ENCODE data around the gene MAP2K5. TPM values are rescaled to one million over a fixed set of nuclear protein-coding genes. Genes with fewer than 3 reads are reported as not detected.

Gene MAP2K5
- total and polyA plus RNA-seq, 4 donors = 3.8 to 6.4 (median 5.6) TPM

- no peaks in the 10 kb centered on the region for H3K9me3 ChIP-seq (ENCODE audit: control insufficient read depth in 4 of 4, low read length in 3 of 4)
- H3K36me3 ChIP-seq (ENCODE audit: control insufficient read depth in 4 of 4, insufficient read depth in 3 of 4, low read depth in 1 of 4, low read length in 3 of 4) = peaks cover 0 to 3% (median 0%) of the 10 kb centered on the region in 4 donors
- no peaks in the 10 kb centered on the region for H3K27me3 ChIP-seq (ENCODE audit: control insufficient read depth in 4 of 4, insufficient read depth in 4 of 4, low read length in 3 of 4)
- TF ChIP-seq JUND (IDR thresholded peaks at IDR 0.05) (no peak), HNF4G (IDR thresholded peaks at IDR 0.05) (no peak)
- WGBS = 89% methylated on average over 4 of the region's 4 CpGs
- peaks cover 0 to 3% (median 0%) of the 10 kb centered on the region in 4 donors for H3K4me1 ChIP-seq (ENCODE audit: control insufficient read depth in 4 of 4, insufficient read depth in 4 of 4, low read length in 3 of 4)
- H3K27ac ChIP-seq (ENCODE audit: low read depth in 1 of 2, low read length in 2 of 2) = no peak overlapping the region
- no peak for DNase-seq (ENCODE audit: low spot score)
- H3K4me3 ChIP-seq (ENCODE audit: low read depth in 1 of 3, low read length in 3 of 3) = no peak overlapping the region
- no peak overlapping the region for H3K9ac ChIP-seq (ENCODE audit: low read depth in 1 of 2, low read length in 2 of 2)
Observed at GRCh38 chr15:67750371-67750770, 207.9 kb downstream of the MAP2K5 start.

GRCh38 chr15:67753891-67754290, 211.4 kb downstream of the MAP2K5 start:
- 89% methylated on average over 3 of the region's 3 CpGs for WGBS
- DNase-seq (ENCODE audit: low spot score) = no peak
- TF ChIP-seq GABPA (IDR thresholded peaks at IDR 0.05 in 1 of 2, conservative IDR thresholded peaks at IDR 0.05 in 1 of 2) (no peak), HNF4A (conservative IDR thresholded peaks at IDR 0.05) (no peak), JUND (IDR thresholded peaks at IDR 0.05) (no peak), FOXA2 (IDR thresholded peaks at IDR 0.05) (no peak), FOXA1 (IDR thresholded peaks at IDR 0.05) (no peak), RXRA (IDR thresholded peaks at IDR 0.05) (no peak), TAF1 (conservative IDR thresholded peaks at IDR 0.05) (no peak), ZBTB33 (IDR thresholded peaks at IDR 0.05) (no peak), ATF3 (IDR thresholded peaks at IDR 0.05) (no peak), REST (IDR thresholded peaks at IDR 0.05) (no peak), YY1 (IDR thresholded peaks at IDR 0.05) (no peak)

GRCh38 chr15:67755264-67755663, 212.8 kb downstream of the MAP2K5 start:
- no peaks in the 10 kb centered on the region for H3K9me3 ChIP-seq (ENCODE audit: control insufficient read depth in 4 of 4, low read length in 3 of 4)
- no peak overlapping the region for H3K27ac ChIP-seq (ENCODE audit: low read depth in 1 of 2, low read length in 2 of 2)
- no peak overlapping the region for H3K4me3 ChIP-seq (ENCODE audit: low read depth in 1 of 3, low read length in 3 of 3)
- no peak for DNase-seq (ENCODE audit: low spot score)
- no peaks in the 10 kb centered on the region for H3K27me3 ChIP-seq (ENCODE audit: control insufficient read depth in 4 of 4, insufficient read depth in 4 of 4, low read length in 3 of 4)
- H3K9ac ChIP-seq (ENCODE audit: low read depth in 1 of 2, low read length in 2 of 2) = no peak overlapping the region
- no peaks in the 10 kb centered on the region for H3K4me1 ChIP-seq (ENCODE audit: control insufficient read depth in 4 of 4, insufficient read depth in 4 of 4, low read length in 3 of 4)
- WGBS = 86% methylated on average over 1 of the region's 1 CpG
- H3K36me3 ChIP-seq (ENCODE audit: control insufficient read depth in 4 of 4, insufficient read depth in 3 of 4, low read depth in 1 of 4, low read length in 3 of 4) = peaks cover 0 to 2% (median 0%) of the 10 kb centered on the region in 4 donors
- no peak for TF ChIP-seq MAX (IDR thresholded peaks at IDR 0.05)
- no peak for TF ChIP-seq TAF1 (conservative IDR thresholded peaks at IDR 0.05)
- TF ChIP-seq GABPA (IDR thresholded peaks at IDR 0.05 in 1 of 2, conservative IDR thresholded peaks at IDR 0.05 in 1 of 2) = no peak
- TF ChIP-seq YY1 (IDR thresholded peaks at IDR 0.05) = no peak
- no peak for TF ChIP-seq ZBTB33 (IDR thresholded peaks at IDR 0.05)
- TF ChIP-seq FOXA2 (IDR thresholded peaks at IDR 0.05) = no peak
- no peak for TF ChIP-seq REST (IDR thresholded peaks at IDR 0.05)
- TF ChIP-seq NR2F2 (IDR thresholded peaks at IDR 0.05) = no peak
- TF ChIP-seq EGR1 (IDR thresholded peaks at IDR 0.05; ENCODE audit: low read depth in 2 of 2) = no peak
- no peak for TF ChIP-seq RXRA (IDR thresholded peaks at IDR 0.05)
- TF ChIP-seq JUND (IDR thresholded peaks at IDR 0.05) = no peak
- no peak for TF ChIP-seq SP1 (IDR thresholded peaks at IDR 0.05)

More at GRCh38 chr15:67753891-67754290, 211.4 kb downstream of the MAP2K5 start:
- no peak overlapping the region for H3K27ac ChIP-seq (ENCODE audit: low read depth in 1 of 2, low read length in 2 of 2)
- no peaks in the 10 kb centered on the region for H3K9me3 ChIP-seq (ENCODE audit: control insufficient read depth in 4 of 4, low read length in 3 of 4)
- no peak overlapping the region for H3K4me3 ChIP-seq (ENCODE audit: low read depth in 1 of 3, low read length in 3 of 3)
- H3K9ac ChIP-seq (ENCODE audit: low read depth in 1 of 2, low read length in 2 of 2) = no peak overlapping the region
- H3K27me3 ChIP-seq (ENCODE audit: control insufficient read depth in 4 of 4, insufficient read depth in 4 of 4, low read length in 3 of 4) = no peaks in the 10 kb centered on the region
- peaks cover 0 to 3% (median 0%) of the 10 kb centered on the region in 4 donors for H3K36me3 ChIP-seq (ENCODE audit: control insufficient read depth in 4 of 4, insufficient read depth in 3 of 4, low read depth in 1 of 4, low read length in 3 of 4)
- H3K4me1 ChIP-seq (ENCODE audit: control insufficient read depth in 4 of 4, insufficient read depth in 4 of 4, low read length in 3 of 4) = no peaks in the 10 kb centered on the region

Data from liver (tissue), 9 donors.